Body of pancreas (tissue), 4 donors: ENCODE measurements around the gene COP1. TPM values are rescaled to one million over a fixed set of nuclear protein-coding genes. Genes with fewer than 3 reads are reported as not detected.

Experiments used
- ATAC-seq: fragments of 150-250 bp; one replicate; pipeline ENCODE4 v1.9.1; 2016
- DNase-seq, 4 donors: peaks; one replicate each; pipeline ENCODE4 v3.0.0-alpha.2; 2019
- H3K27ac ChIP-seq, 4 donors: fragments of 200-600 bp; sonication (generic); 1 replicate in 3 of 4; 2 replicates in 1 of 4; pipeline versions ENCODE4 v1.5.1 to v1.6.1; 2016 to 2019; ENCODE audit warnings: mild to moderate bottlenecking in 1 of 4, mixed read lengths in 1 of 4, moderate library complexity in 1 of 4
- H3K27me3 ChIP-seq, 2 donors: fragments of 200-600 bp; sonication (generic); one replicate each; pipeline ENCODE4 v1.6.0; 2016; ENCODE audit warnings: mild to moderate bottlenecking in 1 of 2
- H3K36me3 ChIP-seq, 2 donors: fragments of 200-600 bp; sonication (generic); replicated peaks in 1 of 2; 2 replicates each; pipeline ENCODE4 v1.5.1; 2016; ENCODE audit warnings: low read depth in 2 of 2; ENCODE audit not compliant: insufficient read depth in 1 of 2
- H3K4me1 ChIP-seq: fragments of 200-600 bp; sonication (generic); one replicate; pipeline ENCODE4 v1.6.0; 2016
- H3K4me3 ChIP-seq, 2 donors: fragments of 200-600 bp; sonication (generic); 1 replicate in 1 of 2; 2 replicates in 1 of 2; pipeline ENCODE4 v1.5.1; 2016 to 2019
- H3K9me3 ChIP-seq, 3 donors: fragments of 200-600 bp; sonication (generic); 1 replicate in 2 of 3; 2 replicates in 1 of 3; pipeline ENCODE4 v1.5.1; 2016
- POLR2A ChIP-seq, 3 donors: fragments of 450-650 bp; IDR thresholded peaks; one replicate each; pipeline ENCODE4 v1.6.1; 2016; ENCODE audit warnings: antibody characterized with exemption in 3 of 3, mild to moderate bottlenecking in 2 of 3
- WGBS, 2 donors: methylation state at CpG; one replicate each; pipeline ENCODE4 v1.1.5; 2017; 5-methylcytosine and 5-hydroxymethylcytosine counted together
- intact Hi-C: fragments of 100-400 bp; cut with DNase I; formaldehyde crosslinking; loops from one replicate; pipeline ENCODE4 v1.15.1; 2023
- total RNA-seq, 2 donors: library from RNA; depleted of rRNA; stranded (reverse); fragments of >200 nt; gene quantifications; one replicate each; pipeline ENCODE4 v1.1.0, GENCODE V29; 2016
- TF ChIP-seq, protein P1 (sequence below), 7 experiments: fragments of 450-650 bp in 4 of 7; fragments of 200-600 bp in 3 of 7; sonication (generic) in 3 of 7; IDR thresholded peaks; one replicate each; pipeline ENCODE4 v1.5.1; 2016 to 2019; ENCODE audit warnings: antibody characterized with exemption in 7 of 7

Gene COP1
- total RNA-seq, 2 donors from 2014 or later = 36.6 to 45.8 TPM

DNA sequence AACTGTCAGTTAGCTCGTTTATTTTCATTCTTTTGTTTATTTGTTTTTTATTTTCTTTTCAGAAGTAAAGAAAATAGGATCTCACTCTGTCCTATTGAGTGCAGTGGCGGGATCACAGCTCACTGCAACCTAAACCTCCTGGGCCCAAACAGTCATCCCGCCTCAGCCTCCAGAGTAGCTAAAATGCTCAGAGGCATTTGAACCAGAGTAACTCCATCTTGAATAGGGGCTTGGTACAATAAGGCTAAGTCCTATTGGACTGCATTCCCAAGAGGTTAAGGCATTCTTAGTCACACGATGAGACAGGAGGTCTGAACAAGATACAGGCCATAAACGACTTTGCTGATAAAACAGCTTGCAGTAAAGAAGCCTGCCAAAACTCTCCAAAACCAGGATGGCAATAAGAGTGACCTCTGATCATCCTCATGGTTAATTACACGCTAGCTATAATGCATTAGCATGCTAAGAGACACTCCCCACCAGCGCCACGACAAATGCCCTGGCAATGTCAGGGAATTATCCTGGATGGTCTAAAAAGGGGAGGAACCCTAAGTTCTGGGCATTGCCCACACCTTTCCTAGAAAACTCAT is 13.1 kb upstream of the COP1 start:
- no peak overlapping the region for H3K4me3 ChIP-seq
- H3K36me3 ChIP-seq = no peaks in the 10 kb centered on the region
- ATAC-seq (no peak), DNase-seq (no peak)
- intact Hi-C loops = no loop called here
- TF ChIP-seq, protein P1, sequence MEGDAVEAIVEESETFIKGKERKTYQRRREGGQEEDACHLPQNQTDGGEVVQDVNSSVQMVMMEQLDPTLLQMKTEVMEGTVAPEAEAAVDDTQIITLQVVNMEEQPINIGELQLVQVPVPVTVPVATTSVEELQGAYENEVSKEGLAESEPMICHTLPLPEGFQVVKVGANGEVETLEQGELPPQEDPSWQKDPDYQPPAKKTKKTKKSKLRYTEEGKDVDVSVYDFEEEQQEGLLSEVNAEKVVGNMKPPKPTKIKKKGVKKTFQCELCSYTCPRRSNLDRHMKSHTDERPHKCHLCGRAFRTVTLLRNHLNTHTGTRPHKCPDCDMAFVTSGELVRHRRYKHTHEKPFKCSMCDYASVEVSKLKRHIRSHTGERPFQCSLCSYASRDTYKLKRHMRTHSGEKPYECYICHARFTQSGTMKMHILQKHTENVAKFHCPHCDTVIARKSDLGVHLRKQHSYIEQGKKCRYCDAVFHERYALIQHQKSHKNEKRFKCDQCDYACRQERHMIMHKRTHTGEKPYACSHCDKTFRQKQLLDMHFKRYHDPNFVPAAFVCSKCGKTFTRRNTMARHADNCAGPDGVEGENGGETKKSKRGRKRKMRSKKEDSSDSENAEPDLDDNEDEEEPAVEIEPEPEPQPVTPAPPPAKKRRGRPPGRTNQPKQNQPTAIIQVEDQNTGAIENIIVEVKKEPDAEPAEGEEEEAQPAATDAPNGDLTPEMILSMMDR (IDR thresholded peaks at IDR 0.05) = no peak
- TF ChIP-seq POLR2A (IDR thresholded peaks at IDR 0.05) = no peak
- 82 to 84% methylated on average over 8 of the region's 8 CpGs for WGBS, 2 donors
- peaks cover 12% of the 10 kb centered on the region for H3K4me1 ChIP-seq
- H3K27ac ChIP-seq = no peak overlapping the region
- H3K9me3 ChIP-seq = no peaks in the 10 kb centered on the region
- no peaks in the 10 kb centered on the region for H3K27me3 ChIP-seq

DNA sequence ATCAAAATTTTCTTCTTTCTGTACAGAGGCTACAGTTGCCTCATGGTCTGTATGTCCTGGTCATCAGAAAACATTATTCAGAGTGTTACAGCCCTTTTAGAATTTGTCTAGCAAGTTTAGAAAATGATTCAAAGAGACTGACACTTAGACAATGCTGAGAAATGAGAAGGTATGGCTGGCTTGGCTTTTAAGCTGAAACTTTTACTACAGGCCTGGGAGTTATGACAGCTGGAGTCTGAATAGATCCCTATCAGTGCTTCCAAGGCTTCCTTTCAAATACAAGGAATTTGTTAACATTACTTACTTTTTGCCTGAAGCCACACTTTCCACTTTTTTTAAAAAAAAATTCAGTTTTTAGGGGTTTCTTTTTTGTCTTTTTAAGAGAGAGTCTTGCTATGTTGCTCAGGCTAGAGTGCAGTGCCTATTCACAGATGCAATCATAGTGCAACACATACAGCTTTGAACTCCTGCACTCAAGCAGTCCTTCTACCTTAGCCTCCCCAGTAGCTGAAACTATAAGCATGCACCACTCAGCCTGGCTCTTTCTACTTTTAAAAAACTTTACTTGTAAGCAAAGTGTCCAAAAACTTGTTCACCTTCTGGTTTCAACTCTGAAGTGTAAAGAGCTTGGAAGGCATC is 10.5 kb upstream of the COP1 start:
- DNase-seq (peak in 2 of 4 donors; percentile 30 to 32), ATAC-seq (peak; percentile 72)
- no peak for TF ChIP-seq POLR2A (IDR thresholded peaks at IDR 0.05)
- TF ChIP-seq, protein P1 (IDR thresholded peaks at IDR 0.05) = no peak
- Histone ChIP-seq H3K4me3 (no peak overlapping the region), H3K27me3 (no peaks in the 10 kb centered on the region), H3K36me3 (no peaks in the 10 kb centered on the region), H3K9me3 (no peaks in the 10 kb centered on the region), H3K27ac (peak overlapping the region in 3 of 4 donors; percentile 45 to 73 (median 46)), H3K4me1 (peaks cover 12% of the 10 kb centered on the region)
- intact Hi-C loops = no loop called here

DNA sequence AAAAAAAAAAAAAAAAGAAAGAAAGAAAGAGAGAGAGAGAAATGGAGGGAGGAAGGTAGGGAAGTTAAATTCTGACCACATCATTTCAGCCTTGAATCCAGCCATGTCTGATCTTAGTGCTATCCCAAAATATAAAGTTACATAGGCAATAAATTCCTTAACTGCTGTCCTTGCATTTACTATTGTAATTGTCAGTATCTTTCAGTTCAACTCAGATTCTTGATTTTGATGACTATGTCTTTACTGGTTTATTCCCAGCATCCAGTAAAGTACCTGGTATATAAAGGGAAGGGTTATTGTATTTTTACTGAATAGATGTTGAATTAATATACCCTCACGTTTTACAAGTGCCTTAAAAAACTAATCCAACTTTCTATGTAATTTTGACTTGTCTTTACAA is 8.9 kb upstream of the COP1 start:
- WGBS, 2 donors = 62 to 65% methylated on average over 1 of the region's 1 CpG
- Histone ChIP-seq H3K4me3 (no peak overlapping the region), H3K27ac (no peak overlapping the region), H3K27me3 (no peaks in the 10 kb centered on the region), H3K4me1 (peaks cover 12% of the 10 kb centered on the region), H3K9me3 (no peaks in the 10 kb centered on the region), H3K36me3 (no peaks in the 10 kb centered on the region)
- DNase-seq (no peak), ATAC-seq (no peak)
- TF ChIP-seq, protein P1 (IDR thresholded peaks at IDR 0.05) = no peak
- no peak for TF ChIP-seq POLR2A (IDR thresholded peaks at IDR 0.05)
- intact Hi-C loops = no loop called here

DNA sequence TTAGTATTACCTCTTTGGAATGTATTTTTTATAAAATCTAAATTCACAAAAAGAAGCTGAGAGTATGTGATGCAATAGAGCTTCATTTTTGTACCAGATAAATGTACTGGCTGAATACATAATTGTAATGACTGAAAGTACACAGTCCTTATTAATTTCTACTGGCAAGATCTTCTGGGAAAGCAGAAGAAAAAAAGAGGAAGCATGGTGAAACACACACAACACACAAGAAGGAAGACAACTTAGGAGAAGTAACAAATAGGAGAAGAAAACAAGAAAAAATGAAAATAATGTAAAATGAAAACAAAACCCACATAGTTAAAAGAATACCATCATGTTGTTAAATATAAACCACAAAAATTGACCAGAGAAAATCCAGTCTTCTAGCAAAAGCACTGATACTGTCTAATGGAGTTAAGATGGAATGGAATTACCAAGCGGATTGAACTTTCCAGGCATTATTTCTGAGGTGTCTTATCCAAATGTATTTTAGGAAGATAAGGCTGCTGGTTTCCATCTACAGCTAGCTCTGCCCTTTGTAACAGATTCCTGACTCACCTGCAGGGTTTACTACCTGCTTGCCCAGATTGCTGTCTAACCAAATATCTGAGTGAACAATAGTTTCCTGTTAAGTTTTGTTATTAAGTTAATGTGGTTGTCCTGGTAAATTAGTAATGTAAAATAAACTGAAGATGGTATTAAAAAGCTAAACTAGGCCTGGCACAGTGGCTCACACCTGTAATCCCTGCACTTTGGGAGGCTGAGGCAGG is 4.5 kb upstream of the COP1 start:
- H3K27me3 ChIP-seq = no peaks in the 10 kb centered on the region
- no peak for ATAC-seq
- peak overlapping the region in 1 of 4 donors; percentile 61 for H3K27ac ChIP-seq

More for the DNA sequence above, 4.5 kb upstream of the COP1 start:
- no peak overlapping the region for H3K4me3 ChIP-seq
- no peaks in the 10 kb centered on the region for H3K9me3 ChIP-seq
- TF ChIP-seq POLR2A (IDR thresholded peaks at IDR 0.05) = no peak
- TF ChIP-seq, protein P1 (IDR thresholded peaks at IDR 0.05) = no peak
- peaks cover 5% of the 10 kb centered on the region for H3K4me1 ChIP-seq
- WGBS, 2 donors = 65 to 70% methylated on average over 1 of the region's 1 CpG
- intact Hi-C loops = no loop called here
- H3K36me3 ChIP-seq = no peaks in the 10 kb centered on the region
- DNase-seq = no peak
